ENCODE data around the gene ARSA.

- TF ChIP-seq CTCF (IDR thresholded peaks at IDR 0.05) (no peak), POLR2A (IDR thresholded peaks at IDR 0.05) (no peak)
Measured at GRCh38 chr22:50670513-50670912, 42.6 kb upstream of the ARSA start.
